HepG2 (cell line): Measurements from ENCODE around the gene IQCN. TPM values are rescaled to one million over a fixed set of nuclear protein-coding genes. Genes with fewer than 3 reads are reported as not detected.
A peak's percentile ranks its signal among the peaks of the same experiment; 100 is the strongest.

Experiments
- ARNT2 ChIP-seq: sonication (generic); formaldehyde crosslinking; IDR thresholded peaks from 2 replicates; pipeline ENCODE4 v1.8.0; 2022; ENCODE audit warnings: mild to moderate bottlenecking, low read depth, missing genetic modification reagents, moderate library complexity
- ARNTL ChIP-seq: sonication (generic); formaldehyde crosslinking; IDR thresholded peaks from 2 replicates; pipeline ENCODE4 v1.4.0; 2020; ENCODE audit warnings: mild to moderate bottlenecking, missing genetic modification reagents
- CHCHD3 ChIP-seq: sonication (generic); formaldehyde crosslinking; IDR thresholded peaks from 2 replicates; pipeline ENCODE4 v1.8.0; 2022; ENCODE audit warnings: mild to moderate bottlenecking, missing genetic modification reagents, moderate library complexity
- DNMT3B ChIP-seq: conservative IDR thresholded peaks from 2 replicates; pipeline ENCODE4 v1.6.1; 2016; ENCODE audit warnings: missing biosample characterization, control low read depth
- GMEB1 ChIP-seq: sonication (generic); formaldehyde crosslinking; IDR thresholded peaks from 2 replicates; pipeline ENCODE4 v1.5.1; 2020; ENCODE audit warnings: missing genetic modification reagents, mild to moderate bottlenecking, borderline replicate concordance
- HMGA1 ChIP-seq: sonication (generic); formaldehyde crosslinking; conservative IDR thresholded peaks from 2 replicates; pipeline ENCODE4 v1.4.0; 2020; ENCODE audit warnings: missing genetic modification reagents
- MED13 ChIP-seq: sonication (generic); formaldehyde crosslinking; IDR thresholded peaks from 2 replicates; pipeline ENCODE4 v1.5.0; 2020; ENCODE audit warnings: missing genetic modification reagents
- MNT ChIP-seq: fragments of 450-650 bp; IDR thresholded peaks from 2 replicates; pipeline ENCODE4 v1.6.1; 2016
- MTF2 ChIP-seq: sonication (generic); formaldehyde crosslinking; IDR thresholded peaks from 2 replicates; pipeline ENCODE4 v1.5.0; 2020; ENCODE audit warnings: missing genetic modification reagents, borderline replicate concordance
- SATB2 ChIP-seq: sonication (generic); formaldehyde crosslinking; IDR thresholded peaks from 2 replicates; pipeline ENCODE4 v1.5.0; 2020; ENCODE audit warnings: missing genetic modification reagents
- TBP ChIP-seq: sonication (generic); formaldehyde crosslinking; IDR thresholded peaks from 2 replicates; pipeline ENCODE4 v1.5.0; 2020; ENCODE audit warnings: missing genetic modification reagents
- ZNF331 ChIP-seq: sonication (generic); formaldehyde crosslinking; IDR thresholded peaks from 2 replicates; pipeline ENCODE4 v1.4.0; 2020; ENCODE audit warnings: missing genetic modification reagents
- ZNF598 ChIP-seq: sonication (generic); formaldehyde crosslinking; IDR thresholded peaks from 2 replicates; pipeline ENCODE4 v1.5.1; 2020; ENCODE audit warnings: mild to moderate bottlenecking, missing genetic modification reagents, borderline replicate concordance
- polyA plus RNA-seq, 8 experiments: library from polyadenylated mRNA; depleted of rRNA in 3 of 8; stranded (reverse) in 7 of 8; unstranded in 1 of 8; fragments of >200 nt; fragmentation: Illumina TruSeq in 4 of 8; extraction: Trizol in 4 of 8; gene quantifications; 2 replicates each; pipeline versions ENCODE4 v1.2.1 to v1.2.3, GENCODE V29; 2011 to 2016; ENCODE audit warnings: low read depth in 4 of 8, missing spikeins in 1 of 8, mixed read lengths in 1 of 8; ENCODE audit not compliant: insufficient read depth in 1 of 8
- total RNA-seq, 5 experiments: library from RNA; depleted of rRNA; stranded (reverse); fragments of >200 nt; fragmentation: Illumina TruSeq; extraction: Trizol; gene quantifications; 2 replicates each; pipeline ENCODE4 v1.2.3, GENCODE V29; 2016; ENCODE audit warnings: low read depth in 1 of 5
- TF ChIP-seq, protein P1 (sequence below): sonication (generic); formaldehyde crosslinking; IDR thresholded peaks from 2 replicates; pipeline ENCODE4 v1.8.0; 2022; ENCODE audit warnings: mild to moderate bottlenecking, missing genetic modification reagents, borderline replicate concordance
- TF ChIP-seq, protein P2 (sequence below): sonication (generic); formaldehyde crosslinking; IDR thresholded peaks from 2 replicates; pipeline ENCODE4 v1.8.1; 2023; ENCODE audit warnings: mild to moderate bottlenecking, missing genetic modification reagents
- TF ChIP-seq, protein P3 (sequence below): sonication (generic); formaldehyde crosslinking; IDR thresholded peaks from 2 replicates; pipeline ENCODE4 v1.4.0; 2020; ENCODE audit warnings: missing genetic modification reagents, borderline replicate concordance
- TF ChIP-seq, protein P4 (sequence below): sonication (generic); formaldehyde crosslinking; IDR thresholded peaks from 2 replicates; pipeline ENCODE4 v1.4.0; 2020; ENCODE audit warnings: missing genetic modification reagents, mild to moderate bottlenecking, borderline replicate concordance
- TF ChIP-seq, protein P5 (sequence below): sonication (generic); formaldehyde crosslinking; IDR thresholded peaks from 2 replicates; pipeline ENCODE4 v1.9.0; 2022; ENCODE audit warnings: low read depth, missing genetic modification reagents

The IQCN gene
- total and polyA plus RNA-seq, 2 of the 13 experiments (the other 11 are each of a cell fraction or from before 2014, with no cell fraction given) = 0.04 to 0.18 TPM

DNA sequence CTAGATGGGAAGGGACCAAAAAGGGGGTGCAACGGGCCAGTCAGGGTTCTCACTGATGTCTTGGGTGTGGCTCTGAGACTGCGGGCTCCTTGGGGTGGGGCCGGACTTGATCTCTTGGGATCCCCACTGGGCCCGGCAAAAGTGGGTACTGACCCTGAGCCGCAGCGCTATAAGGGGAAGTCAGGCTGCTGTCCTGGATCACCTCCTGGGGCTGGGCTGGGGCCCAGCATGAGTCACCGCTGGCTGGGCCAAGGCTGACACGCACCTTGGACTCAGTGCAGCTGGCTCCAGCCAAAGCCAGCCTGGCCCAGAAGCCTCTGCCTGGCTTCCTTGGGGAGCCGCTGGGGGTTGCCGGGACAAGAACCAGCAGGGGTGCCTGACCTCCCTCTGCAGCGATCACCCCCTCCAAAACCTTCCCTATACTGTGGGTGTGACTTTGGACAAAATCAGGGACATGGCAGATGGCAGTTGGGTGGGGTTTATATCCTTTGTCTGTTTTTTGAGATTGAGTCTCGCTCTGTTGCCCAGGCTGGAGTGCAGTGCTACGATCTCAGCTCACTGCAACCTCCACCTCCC, 617 bp upstream of the IQCN start (continued):
- TF ChIP-seq MNT (no peak), ARNT2 (CRISPR knock-in tag) (no peak; the same call in 1 of the 2 replicates), MED13 (CRISPR knock-in tag) (no peak; the same call in 1 of the 2 replicates), GMEB1 (CRISPR knock-in tag) (no peak; the same call in 1 of the 2 replicates), ZNF598 (CRISPR knock-in tag) (no peak), TBP (CRISPR knock-in tag) (no peak), CHCHD3 (CRISPR knock-in tag) (no peak), DNMT3B (CRISPR knock-in tag) (no peak), HMGA1 (CRISPR knock-in tag) (no peak), SATB2 (CRISPR knock-in tag) (no peak), ARNTL (CRISPR knock-in tag) (no peak), MTF2 (CRISPR knock-in tag) (no peak), ZNF331 (peak; percentile 62; the same call in 1 of the 2 replicates)
- TF ChIP-seq, protein P1, sequence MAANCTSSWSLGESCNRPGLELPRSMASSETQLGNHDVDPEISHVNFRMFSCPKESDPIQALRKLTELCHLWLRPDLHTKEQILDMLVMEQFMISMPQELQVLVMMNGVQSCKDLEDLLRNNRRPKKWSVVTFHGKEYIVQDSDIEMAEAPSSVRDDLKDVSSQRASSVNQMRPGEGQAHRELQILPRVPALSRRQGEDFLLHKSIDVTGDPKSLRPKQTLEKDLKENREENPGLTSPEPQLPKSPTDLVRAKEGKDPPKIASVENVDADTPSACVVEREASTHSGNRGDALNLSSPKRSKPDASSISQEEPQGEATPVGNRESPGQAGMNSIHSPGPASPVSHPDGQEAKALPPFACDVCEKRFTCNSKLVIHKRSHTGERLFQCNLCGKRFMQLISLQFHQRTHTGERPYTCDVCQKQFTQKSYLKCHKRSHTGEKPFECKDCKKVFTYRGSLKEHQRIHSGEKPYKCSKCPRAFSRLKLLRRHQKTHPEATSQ (CRISPR knock-in tag) = no peak
- TF ChIP-seq, protein P2, sequence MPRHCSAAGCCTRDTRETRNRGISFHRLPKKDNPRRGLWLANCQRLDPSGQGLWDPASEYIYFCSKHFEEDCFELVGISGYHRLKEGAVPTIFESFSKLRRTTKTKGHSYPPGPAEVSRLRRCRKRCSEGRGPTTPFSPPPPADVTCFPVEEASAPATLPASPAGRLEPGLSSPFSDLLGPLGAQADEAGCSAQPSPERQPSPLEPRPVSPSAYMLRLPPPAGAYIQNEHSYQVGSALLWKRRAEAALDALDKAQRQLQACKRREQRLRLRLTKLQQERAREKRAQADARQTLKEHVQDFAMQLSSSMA (CRISPR knock-in tag) = no peak
- TF ChIP-seq, protein P3, sequence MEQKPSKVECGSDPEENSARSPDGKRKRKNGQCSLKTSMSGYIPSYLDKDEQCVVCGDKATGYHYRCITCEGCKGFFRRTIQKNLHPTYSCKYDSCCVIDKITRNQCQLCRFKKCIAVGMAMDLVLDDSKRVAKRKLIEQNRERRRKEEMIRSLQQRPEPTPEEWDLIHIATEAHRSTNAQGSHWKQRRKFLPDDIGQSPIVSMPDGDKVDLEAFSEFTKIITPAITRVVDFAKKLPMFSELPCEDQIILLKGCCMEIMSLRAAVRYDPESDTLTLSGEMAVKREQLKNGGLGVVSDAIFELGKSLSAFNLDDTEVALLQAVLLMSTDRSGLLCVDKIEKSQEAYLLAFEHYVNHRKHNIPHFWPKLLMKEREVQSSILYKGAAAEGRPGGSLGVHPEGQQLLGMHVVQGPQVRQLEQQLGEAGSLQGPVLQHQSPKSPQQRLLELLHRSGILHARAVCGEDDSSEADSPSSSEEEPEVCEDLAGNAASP = peak; percentile 78; the same call in 1 of the 2 replicates
- TF ChIP-seq, protein P4, sequence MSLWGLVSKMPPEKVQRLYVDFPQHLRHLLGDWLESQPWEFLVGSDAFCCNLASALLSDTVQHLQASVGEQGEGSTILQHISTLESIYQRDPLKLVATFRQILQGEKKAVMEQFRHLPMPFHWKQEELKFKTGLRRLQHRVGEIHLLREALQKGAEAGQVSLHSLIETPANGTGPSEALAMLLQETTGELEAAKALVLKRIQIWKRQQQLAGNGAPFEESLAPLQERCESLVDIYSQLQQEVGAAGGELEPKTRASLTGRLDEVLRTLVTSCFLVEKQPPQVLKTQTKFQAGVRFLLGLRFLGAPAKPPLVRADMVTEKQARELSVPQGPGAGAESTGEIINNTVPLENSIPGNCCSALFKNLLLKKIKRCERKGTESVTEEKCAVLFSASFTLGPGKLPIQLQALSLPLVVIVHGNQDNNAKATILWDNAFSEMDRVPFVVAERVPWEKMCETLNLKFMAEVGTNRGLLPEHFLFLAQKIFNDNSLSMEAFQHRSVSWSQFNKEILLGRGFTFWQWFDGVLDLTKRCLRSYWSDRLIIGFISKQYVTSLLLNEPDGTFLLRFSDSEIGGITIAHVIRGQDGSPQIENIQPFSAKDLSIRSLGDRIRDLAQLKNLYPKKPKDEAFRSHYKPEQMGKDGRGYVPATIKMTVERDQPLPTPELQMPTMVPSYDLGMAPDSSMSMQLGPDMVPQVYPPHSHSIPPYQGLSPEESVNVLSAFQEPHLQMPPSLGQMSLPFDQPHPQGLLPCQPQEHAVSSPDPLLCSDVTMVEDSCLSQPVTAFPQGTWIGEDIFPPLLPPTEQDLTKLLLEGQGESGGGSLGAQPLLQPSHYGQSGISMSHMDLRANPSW (CRISPR knock-in tag) = no peak
- TF ChIP-seq, protein P5, sequence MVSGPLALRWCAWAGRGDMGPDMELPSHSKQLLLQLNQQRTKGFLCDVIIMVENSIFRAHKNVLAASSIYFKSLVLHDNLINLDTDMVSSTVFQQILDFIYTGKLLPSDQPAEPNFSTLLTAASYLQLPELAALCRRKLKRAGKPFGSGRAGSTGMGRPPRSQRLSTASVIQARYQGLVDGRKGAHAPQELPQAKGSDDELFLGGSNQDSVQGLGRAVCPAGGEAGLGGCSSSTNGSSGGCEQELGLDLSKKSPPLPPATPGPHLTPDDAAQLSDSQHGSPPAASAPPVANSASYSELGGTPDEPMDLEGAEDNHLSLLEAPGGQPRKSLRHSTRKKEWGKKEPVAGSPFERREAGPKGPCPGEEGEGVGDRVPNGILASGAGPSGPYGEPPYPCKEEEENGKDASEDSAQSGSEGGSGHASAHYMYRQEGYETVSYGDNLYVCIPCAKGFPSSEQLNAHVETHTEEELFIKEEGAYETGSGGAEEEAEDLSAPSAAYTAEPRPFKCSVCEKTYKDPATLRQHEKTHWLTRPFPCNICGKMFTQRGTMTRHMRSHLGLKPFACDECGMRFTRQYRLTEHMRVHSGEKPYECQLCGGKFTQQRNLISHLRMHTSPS (CRISPR knock-in tag) = no peak
